OCI-M1 (cell line): ENCODE results near the gene KLHDC8A.

Experiments used
- DNase-seq: peaks from one replicate; lab custom pipeline; 2025; lab: John Stamatoyannopoulos, UW

The KLHDC8A gene

GRCh38 chr1:205344066-205344928 lies 12.4 kb downstream of the KLHDC8A start:
- DNase-seq = peak; percentile 87

- DNase-seq = no peak
These were observed 13.2 kb downstream of the KLHDC8A start for GRCh38 chr1:205343431-205344065.

- DNase-seq = no peak
These were observed 13.7 kb downstream of the KLHDC8A start for GRCh38 chr1:205342986-205343385.

GRCh38 chr1:205340676-205341075 lies 16.0 kb downstream of the KLHDC8A start:
- no peak for DNase-seq

- peak; percentile 18 for DNase-seq
These were observed 17.0 kb downstream of the KLHDC8A start for GRCh38 chr1:205339717-205340116.

GRCh38 chr1:205339197-205339702 lies 17.5 kb downstream of the KLHDC8A start:
- no peak for DNase-seq

- no peak for DNase-seq
These were observed 18.7 kb downstream of the KLHDC8A start for GRCh38 chr1:205338011-205338410.

GRCh38 chr1:205337481-205337880 lies 19.2 kb downstream of the KLHDC8A start:
- no peak for DNase-seq

GRCh38 chr1:205335692-205336091 lies 21.0 kb downstream of the KLHDC8A start:
- DNase-seq = peak; percentile 93

GRCh38 chr1:205332015-205332791 lies 24.5 kb downstream of the KLHDC8A start:
- DNase-seq = no peak

GRCh38 chr1:205330150-205330549 lies 26.6 kb downstream of the KLHDC8A start:
- no peak for DNase-seq

- DNase-seq = no peak
These were observed 27.0 kb downstream of the KLHDC8A start for GRCh38 chr1:205329719-205330118.

- no peak for DNase-seq
These were observed 28.2 kb downstream of the KLHDC8A start for GRCh38 chr1:205328476-205328875.

- peak; percentile 78 for DNase-seq
These were observed 29.8 kb downstream of the KLHDC8A start for GRCh38 chr1:205326812-205327466.

GRCh38 chr1:205325334-205325884 lies 31.3 kb downstream of the KLHDC8A start:
- peak; percentile 84 for DNase-seq

- DNase-seq = no peak
These were observed 31.9 kb downstream of the KLHDC8A start for GRCh38 chr1:205324781-205325180.

- no peak for DNase-seq
These were observed 32.9 kb downstream of the KLHDC8A start for GRCh38 chr1:205323794-205324193.

- no peak for DNase-seq
These were observed 34.8 kb downstream of the KLHDC8A start for GRCh38 chr1:205321959-205322283.

GRCh38 chr1:205321162-205321958 lies 35.4 kb downstream of the KLHDC8A start, which contains the start of gene NUAK2:
TSS of gene NUAK2 (minus strand) at chr1:205321745. CDS start at chr1:205321628, 117 bp downstream.
- DNase-seq = peak; percentile 69
